GM19397 (cell line): ENCODE data around the gene BRIP1.
"Not testable (repeated sequence)": the region's sequence is repeated elsewhere in the genome, so short reads cannot be mapped to it uniquely, and the experiment has no call there.

Source experiments
- ATAC-seq: cut with Tn5 transposase; IDR thresholded peaks from one replicate; pipeline ENCODE4 v1.9.1; 2021; ENCODE audit warnings: mild to moderate bottlenecking, moderate library complexity; ENCODE audit not compliant: unreplicated experiment

Gene BRIP1

DNA sequence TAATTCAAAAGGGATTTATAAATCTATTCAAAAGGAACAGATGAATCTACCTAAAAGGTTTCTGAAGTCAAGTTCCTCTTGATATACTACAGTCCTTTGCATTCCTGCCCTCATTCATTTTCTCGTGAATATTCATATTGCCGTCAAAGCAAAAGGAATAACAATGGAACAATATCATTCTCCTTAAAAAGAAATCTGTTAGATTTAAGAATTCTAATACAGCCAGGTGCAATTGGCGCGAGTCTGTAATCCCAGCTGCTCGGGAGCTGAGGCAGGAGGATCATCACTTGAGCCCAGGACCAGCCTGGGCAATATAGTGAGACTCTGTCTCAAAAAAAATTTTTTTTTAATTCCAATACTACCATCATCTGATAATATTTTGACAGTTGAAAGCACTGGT is 130.3 kb downstream of the BRIP1 start:
- no peak for ATAC-seq

DNA sequence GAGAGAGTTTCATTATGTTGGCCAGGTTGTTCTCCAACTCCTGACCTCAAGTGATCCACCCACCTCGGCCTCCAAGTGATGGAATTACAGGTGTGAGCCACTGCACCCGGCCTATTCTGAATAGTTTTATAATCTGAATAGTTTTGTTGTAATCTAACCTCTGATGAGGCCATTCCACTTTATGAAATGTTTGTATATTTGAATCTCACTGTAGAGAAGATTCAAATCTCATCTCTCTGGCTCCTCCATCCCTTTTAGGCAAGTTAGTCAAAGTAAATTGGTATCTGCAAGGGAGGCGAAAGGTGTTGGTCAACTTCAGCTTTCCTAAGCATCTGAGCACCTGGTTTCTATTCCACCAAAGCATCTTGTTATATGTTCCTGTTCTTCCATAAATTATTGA is 131.2 kb downstream of the BRIP1 start:
- ATAC-seq, result no peak

DNA sequence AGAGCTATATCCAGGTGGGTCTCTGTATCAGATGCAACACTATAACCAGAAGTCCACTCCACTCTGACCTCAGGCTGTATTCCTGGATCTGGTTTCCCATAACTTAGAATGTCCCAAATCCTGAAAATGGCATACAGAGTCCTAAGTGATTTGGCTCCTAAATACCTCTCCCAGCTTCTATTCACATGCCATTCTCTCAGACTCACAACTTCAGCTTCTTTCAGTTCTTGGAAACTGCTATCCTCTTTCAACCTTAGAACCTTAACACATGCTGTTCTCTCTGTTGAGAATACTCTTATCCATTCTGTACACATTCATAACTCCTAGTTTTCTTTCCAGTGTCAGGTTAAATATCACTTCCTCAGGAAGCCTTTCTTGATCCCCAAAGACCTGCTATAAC is 132.0 kb downstream of the BRIP1 start:
- no peak for ATAC-seq

DNA sequence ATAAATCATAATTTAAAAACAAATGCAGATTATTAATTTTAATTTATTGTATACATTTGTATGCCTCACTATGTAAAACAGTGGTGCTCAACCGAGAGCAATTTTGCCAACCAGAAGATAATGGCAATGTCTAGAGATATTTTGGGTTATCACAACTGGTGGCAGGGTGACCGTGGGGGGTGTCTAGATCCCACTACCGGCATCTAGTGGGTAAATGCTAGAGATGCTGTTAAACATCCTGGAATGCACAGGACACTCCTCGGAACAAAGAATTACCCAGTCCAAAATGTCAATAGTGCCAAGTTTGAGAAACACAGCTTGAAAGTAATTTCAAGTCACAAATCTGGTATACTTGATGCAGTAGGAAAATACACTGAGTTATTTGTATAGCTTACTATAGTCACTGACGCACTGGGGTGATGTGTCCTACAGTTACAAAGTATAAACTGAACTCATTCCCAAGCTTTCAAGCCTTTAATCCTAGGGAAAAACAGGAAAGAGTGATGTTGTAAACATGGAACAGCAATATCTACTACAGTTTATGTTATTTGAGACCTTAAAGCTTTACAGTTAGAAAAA is 133.5 kb downstream of the BRIP1 start:
- ATAC-seq, result no peak

DNA sequence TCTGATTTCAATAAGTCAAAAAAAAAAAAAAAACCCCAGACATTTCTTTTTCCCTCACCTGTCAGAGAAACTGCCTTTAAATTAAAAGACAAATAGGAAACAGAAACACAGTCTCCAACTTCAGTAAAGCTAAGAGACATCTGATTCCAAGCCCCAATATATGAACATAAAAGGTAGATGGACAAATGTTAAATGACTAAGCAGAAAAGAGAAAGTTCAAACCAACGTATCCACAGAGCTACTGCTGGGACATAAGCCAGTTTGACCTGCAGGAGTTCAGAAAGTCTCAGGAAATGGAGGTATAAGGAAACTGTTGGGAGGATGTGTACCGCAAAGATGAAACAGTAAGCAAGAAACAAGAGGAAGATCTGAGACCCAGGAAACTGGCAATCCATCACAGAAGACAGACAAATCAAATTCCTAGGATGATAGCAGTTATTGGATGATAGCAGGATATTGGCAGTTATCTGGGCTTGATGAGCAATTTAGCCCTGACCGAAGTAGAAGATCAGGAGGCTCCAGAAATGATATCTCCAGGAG is 135.0 kb downstream of the BRIP1 start:
- ATAC-seq, result no peak

DNA sequence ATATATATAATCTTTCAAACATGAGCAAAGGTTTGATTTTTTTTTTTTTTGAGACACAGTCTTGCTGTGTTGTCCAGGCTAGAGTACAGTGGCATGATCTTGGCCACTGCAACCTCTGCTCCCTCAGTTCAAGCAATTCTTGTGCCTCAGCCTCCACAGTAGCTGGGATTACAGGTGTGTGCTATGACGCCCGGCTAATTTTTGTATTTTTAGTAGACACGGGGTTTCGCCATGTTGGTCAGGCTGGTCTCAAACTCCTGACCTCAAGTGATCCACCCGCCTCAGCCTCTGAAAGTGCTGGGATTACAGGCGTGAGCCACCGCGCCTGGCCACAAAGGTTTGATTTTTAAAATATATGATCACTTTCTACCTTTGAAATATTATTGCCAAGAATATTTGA is 135.5 kb downstream of the BRIP1 start:
- not testable (repeated sequence) for ATAC-seq

DNA sequence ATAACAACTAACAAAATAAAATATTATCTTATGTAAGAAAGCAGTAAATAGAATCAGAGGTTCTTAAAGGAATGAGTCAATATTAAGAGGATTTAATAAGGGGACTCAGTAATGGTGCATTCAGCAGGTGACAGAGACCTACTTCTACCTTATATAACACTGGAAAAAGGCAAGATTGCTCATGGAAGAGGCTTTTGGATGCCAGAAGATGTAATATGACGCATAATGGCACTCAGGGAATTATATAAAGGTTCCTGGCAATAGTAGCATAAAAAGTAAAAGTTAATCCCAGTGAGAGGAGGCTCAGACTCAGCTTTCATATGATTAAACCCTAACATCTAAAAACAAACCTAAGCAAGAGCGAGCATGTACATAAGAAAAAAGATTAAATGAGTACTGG is 136.4 kb downstream of the BRIP1 start:
- no peak for ATAC-seq

DNA sequence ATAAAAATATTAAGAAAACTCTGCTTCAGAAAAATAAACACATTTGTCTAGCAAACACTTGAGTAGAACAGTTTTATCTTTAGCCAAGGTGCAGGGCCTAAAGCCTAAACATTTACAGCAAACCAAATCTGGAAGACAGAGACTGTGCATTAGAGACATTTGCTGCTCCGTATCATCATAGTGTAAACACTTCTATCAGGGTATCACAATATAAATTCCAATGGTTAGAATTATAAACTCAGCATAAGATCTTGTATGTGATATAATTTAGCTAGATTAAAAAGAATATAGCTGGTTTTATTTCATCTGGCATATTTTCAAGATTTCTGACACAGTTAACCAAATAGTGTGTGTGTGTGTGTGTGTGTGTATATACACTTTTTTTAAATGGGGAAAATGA is 138.6 kb downstream of the BRIP1 start:
- ATAC-seq, result no peak

DNA sequence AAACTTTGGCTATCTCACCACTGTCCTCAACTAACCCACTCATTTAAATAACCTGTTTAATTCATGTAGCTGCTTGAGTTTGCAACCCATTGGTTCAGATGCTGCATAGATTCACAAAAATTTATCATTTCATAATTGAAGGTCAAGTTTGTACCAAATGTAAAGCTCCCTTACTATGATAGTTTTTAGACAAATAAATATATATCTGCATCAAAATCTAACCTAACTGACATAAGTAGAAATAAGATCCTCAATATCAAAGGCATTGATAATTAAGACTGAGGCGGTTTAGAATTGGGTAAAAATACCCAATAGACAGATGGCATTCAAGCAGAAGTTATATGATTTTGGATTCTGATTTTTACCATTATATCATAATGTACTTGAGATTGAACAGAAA is 139.4 kb downstream of the BRIP1 start:
- no peak for ATAC-seq

DNA sequence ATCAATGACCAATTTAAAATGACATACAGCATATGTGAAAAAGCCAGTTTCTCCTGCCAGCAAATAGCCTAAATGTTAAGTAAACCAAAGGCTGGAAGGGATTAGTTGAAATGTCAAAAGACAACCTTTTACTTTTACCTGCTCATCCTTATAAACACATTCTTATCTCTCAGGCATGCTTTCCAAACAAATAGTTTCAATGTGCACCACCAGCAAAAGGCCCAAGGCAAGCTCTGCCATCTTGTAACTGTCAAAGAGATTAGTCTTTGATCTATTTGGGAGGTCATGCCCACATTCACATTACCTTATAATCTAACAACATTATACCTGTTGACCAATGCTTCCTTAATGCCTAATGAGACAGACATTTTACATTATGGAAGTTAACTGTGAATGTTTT is 140.1 kb downstream of the BRIP1 start:
- ATAC-seq, result no peak

DNA sequence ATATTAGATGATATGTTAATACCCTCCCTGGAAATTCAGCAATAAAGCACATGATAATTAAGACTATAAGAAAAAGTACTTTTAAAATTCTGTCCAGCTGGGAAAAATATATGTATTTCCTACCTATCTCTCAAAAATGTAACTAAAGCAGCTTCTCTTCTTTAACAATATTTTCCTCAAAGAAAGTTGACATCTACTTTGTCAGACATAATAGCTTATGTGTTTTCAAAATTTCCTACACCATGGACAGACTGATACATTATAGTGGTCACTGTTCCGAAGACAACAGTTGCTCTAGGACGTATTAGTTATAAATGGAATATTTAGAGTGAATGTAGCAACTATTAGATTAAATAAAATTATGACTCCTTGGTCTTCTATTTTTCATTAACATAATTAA is 140.9 kb downstream of the BRIP1 start:
- ATAC-seq, result no peak

DNA sequence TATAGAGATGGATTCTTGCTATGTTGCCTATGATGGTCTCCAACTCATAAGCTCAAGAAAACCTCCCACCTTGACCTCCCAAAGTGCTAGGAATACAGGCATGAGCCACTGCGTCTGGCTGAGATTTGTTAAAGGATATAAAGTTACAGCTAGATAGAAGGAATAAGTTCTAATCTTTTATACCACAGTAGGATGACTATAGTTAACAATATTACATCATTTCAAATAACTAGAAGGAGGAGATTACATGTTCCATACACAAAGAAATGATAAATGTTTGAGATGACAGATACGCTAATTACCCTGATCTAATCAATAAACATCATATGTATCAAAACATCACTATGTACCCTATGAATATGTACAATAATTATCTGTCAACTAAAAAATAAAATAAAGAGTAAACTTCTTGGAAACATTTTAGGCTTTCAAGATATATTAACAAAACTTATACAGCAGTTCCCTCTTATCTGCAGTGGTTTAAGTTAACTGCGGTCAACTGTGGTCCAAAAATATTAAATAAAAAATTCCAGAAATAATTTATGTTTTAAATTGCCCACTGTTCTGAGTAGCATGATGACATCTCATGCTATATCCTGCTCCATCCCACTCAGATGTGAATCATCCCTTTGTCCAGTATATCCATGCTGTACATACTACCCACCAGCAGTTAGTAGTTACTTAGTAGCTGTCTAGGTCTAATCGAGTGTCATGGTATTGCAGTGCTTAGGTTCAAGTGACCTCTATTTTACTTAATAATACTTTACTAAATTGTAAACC is 143.1 kb downstream of the BRIP1 start:
- ATAC-seq, result no peak

DNA sequence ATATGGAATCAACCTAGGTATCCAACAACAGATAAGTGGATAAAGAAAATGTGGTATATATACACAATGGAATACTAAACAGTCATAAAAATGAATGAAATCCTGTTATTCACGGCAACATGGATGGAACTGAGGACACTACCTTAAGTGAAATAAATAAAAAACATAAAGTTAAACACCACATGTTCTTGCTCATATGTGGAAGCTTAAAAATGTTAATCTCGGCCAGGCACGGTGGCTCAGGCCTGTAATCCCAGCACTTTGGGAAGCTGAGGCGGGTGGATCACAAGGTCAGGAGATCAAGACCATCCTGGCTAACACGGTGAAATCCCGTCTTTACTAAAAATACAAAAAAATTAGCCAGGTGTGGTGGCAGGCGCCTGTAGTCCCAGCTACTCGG is 144.1 kb downstream of the BRIP1 start:
- not testable (repeated sequence) for ATAC-seq

DNA sequence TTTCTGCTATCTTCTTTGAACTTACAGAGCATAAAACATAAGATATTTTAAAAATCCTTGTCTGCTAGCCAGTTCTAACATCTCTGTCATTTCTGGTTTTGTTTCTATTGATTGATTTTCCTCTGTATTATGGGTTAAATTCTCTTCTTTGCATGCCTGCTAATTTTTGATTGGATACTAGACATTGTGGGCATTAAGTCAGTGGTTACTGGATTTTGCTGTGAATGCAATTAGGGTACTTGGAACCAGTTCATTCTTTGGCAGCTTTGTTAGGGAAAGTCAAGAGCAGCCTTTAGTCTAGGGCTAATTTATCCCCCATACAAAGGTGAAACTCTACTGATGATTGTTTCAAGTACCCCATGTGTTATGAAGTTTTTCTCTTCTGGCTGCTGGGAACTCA is 145.3 kb downstream of the BRIP1 start:
- ATAC-seq, result no peak

DNA sequence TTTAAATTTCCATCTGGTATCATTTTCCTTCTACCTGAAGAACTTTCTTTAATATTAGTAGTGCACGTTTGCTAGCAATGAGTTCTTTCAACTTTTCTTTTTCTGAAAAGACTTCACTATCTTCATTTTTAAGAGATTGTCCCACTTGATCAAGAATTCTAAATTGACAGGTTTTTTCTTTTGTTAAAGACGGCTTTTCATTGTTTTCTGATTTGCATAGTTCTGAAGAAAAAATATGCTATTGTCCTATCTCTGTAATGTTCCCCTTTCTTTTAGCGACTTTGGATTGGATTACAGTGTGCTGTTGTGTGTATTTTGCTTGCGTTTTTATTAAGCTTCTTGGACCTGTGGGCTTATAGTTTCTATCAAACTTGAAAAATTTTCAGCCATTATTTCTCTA is 146.0 kb downstream of the BRIP1 start:
- ATAC-seq, result no peak

DNA sequence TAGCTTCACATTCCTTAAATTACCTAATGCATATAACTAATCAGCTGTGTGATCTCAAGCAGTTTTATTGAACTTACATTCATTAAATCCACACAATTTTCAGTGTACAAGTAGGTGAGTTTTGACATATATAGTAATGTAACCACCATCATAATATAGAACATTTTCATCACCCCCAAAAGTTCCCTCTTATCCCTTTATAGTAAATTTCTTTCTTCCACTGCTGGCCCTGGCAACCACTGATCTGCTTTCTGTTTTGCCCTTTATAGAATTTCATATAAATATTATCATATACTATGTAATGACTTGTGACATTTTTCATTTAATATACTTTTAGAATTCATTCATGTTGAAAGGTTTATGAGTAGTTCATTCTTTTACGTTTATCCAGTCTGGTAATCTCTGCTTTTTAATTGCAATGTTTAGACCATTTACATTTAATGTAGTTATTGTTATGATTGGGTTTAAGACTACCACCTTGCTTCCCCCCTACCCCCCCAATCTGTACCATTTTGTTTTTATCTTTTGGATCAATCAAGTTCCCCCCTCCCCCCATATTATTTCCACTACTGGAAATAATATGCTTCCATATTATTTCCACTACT is 147.0 kb downstream of the BRIP1 start:
- no peak for ATAC-seq

DNA sequence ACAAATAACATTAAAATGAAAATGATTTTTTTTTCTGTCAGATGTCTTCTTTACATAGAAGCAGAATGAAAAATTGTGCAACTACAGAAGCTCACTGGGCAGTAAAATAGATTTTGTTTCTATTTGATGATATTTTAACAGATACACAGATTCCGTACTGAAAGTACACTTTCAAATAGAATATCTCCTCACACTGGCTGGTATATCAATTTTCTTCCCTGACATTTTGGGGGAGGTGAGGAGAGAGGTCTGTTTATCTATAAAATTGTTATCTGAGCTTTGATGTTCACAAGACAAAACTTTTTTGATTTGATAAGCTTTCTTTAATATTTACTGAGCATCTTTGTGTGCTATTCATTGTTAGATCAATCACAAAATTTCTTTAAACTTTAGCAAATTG is 148.0 kb downstream of the BRIP1 start:
- ATAC-seq, result no peak

DNA sequence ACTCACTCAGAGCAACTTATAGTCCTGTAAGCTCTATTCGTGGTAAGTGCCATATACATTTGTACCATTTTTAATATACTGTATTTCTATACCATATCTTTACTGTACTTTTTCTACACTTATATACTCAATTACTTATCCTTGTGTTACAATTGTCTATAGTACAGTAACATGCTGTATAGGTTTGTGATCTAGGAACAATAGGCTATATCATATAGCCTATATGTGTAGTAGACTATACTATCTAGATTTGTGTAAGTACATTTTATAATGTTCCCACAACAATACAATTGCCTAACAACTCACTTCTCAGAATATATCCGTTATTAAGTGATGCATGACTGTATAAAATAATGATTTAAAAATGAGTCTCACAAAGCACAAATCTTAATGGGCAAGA is 149.0 kb downstream of the BRIP1 start:
- ATAC-seq, result no peak

DNA sequence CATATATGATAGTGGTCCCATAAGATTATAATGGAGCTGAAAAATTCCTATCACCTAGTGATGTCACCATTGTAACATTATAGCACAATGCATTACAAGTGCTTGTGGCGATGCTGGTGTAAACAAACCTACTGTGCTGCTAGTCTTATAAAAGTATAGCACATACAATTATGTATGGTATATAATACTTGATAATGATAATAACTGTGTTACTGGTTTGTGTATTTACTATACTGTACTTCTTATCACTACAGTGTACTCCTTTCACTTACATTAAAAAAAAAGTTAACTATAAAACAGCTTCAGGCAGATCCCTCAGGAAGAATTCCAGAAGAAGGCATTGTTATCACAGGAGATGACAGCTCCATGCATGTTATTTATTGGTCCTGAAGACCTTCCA is 150.3 kb downstream of the BRIP1 start:
- no peak for ATAC-seq

DNA sequence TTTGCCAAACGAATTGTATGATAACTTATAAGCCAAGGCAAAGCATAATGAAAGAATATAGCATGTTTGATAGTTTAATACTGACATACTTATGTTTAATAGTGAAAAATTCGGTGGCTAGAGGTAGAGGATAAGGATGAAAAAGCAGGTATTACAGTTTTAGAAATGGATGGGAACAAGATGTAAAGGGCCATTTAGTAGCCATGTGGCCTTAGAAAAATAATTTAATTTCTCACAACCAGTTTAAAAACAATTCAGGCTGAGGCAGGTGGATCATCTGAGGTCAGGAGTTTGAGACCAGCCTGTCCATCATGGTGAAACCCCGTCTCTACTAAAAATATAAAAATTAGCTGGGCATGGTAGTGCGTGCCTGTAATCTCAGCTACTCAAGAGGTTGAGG is 152.8 kb downstream of the BRIP1 start:
- no peak for ATAC-seq

DNA sequence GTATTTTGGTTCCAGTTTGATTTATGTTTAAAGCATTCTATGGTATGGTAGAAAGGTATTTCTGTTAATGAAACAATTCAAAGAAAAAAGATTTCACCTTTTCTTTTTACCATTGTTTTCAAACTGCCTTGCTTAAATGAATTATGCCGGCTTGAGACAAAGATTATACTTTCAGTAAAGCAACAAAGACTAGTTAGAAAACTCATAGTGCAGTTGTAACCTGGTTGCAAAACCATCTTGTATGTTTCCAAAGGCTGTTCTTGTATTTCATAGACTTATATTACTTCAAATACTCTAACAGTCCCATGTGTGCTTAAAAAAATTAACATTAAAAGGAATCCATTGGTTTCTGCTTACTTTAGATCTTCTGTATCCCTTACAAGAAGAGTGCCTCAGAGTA is 153.8 kb downstream of the BRIP1 start:
- ATAC-seq, result no peak

DNA sequence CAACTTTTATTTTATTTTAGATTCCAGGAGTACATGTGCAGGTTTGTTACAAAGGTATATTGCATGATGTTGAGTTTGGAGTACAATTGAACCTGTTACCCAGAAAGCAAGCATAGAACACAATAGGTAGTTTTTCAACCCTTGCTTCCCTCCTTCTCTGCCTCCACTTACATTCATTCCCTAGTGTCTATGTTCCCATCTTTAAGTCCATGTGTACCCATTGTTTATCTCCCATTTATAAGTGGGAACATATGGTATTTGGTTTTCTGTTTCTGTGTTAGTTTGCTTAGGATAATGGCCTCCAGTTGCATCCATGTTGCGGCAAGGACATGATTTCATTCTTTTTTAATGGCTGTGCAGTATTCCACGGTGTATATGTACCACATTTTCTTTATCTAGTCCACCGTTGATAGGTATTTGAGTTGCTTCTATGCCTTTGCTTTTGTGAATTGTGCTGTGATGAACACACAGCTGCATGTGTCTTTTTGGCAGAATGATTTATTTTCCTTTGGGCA is 158.3 kb downstream of the BRIP1 start:
- ATAC-seq, result no peak
